HL-60 (cell line): ENCODE data around the gene FMOD.

Experiments
- DNase-seq, 2 experiments: peaks; one replicate each; pipeline ENCODE4 v3.0.0-alpha.2; 2010 to 2020; ENCODE audit warnings: low read depth in 1 of 2, low spot score in 1 of 2
- H3K27ac ChIP-seq: fragments of 250-450 bp; sonication (Bioruptor Pico); replicated peaks from 2 replicates; pipeline ENCODE4 v1.5.1; 2020; ENCODE audit warnings: mild to moderate bottlenecking, moderate library complexity
- H3K27me3 ChIP-seq: fragments of 250-450 bp; sonication (Bioruptor Pico); 2 replicates; pipeline ENCODE4 v1.5.1; 2021; ENCODE audit warnings: mild to moderate bottlenecking, moderate library complexity; ENCODE audit not compliant: insufficient read depth, poor library complexity, severe bottlenecking
- H3K4me3 ChIP-seq: replicated peaks from 2 replicates; pipeline ENCODE4 v1.5.1; 2011; ENCODE audit warnings: mild to moderate bottlenecking, control low read depth, low read length; ENCODE audit not compliant: insufficient read depth
- CTCF ChIP-seq: IDR thresholded peaks from one replicate; pipeline ENCODE4 v1.5.1; 2011; ENCODE audit warnings: low read length, control low read depth, inconsistent platforms; ENCODE audit not compliant: insufficient read depth
- GABPA ChIP-seq: IDR thresholded peaks from 2 replicates; pipeline ENCODE4 v1.6.1; 2012; ENCODE audit warnings: low read depth
- POLR2AphosphoS5 ChIP-seq: IDR thresholded peaks from 2 replicates; pipeline ENCODE4 v1.6.1; 2012; ENCODE audit warnings: low read depth
- REST ChIP-seq: IDR thresholded peaks from 2 replicates; pipeline ENCODE4 v1.6.1; 2012; ENCODE audit warnings: low read depth; ENCODE audit not compliant: insufficient replicate concordance
- SPI1 ChIP-seq: IDR thresholded peaks from 2 replicates; pipeline ENCODE4 v1.6.1; 2012; ENCODE audit warnings: low read depth, mild to moderate bottlenecking, borderline replicate concordance
- long read RNA-seq: library from polyadenylated mRNA; unstranded; transcript quantifications from one replicate; pipeline ENCODE4 v2.0.0, GENCODE V29; 2020

Gene FMOD
- long read RNA-seq: 0 reads

GRCh38 chr1:203351037-203351625, at the start of gene FMOD:
TSS of gene FMOD (minus strand) at chr1:203351122. CDS start at chr1:203348270, 2,852 bp downstream.
- no peak within 1 kb of the TSS for H3K4me3 ChIP-seq
- no peak for DNase-seq
- TF ChIP-seq GABPA (no peak), POLR2AphosphoS5 (no peak), CTCF (no peak), REST (no peak), SPI1 (no peak)
- H3K27ac ChIP-seq: no peak within 1 kb of the TSS
- peaks cover 8% of the 10 kb centered on the region for H3K27me3 ChIP-seq

- H3K27ac ChIP-seq: no peak overlapping the region
- TF ChIP-seq POLR2AphosphoS5: no peak
- no peak for TF ChIP-seq REST
- TF ChIP-seq CTCF: no peak
- TF ChIP-seq SPI1: no peak
- TF ChIP-seq GABPA: no peak
- DNase-seq: no peak
- peaks cover 2% of the 10 kb centered on the region for H3K27me3 ChIP-seq
- no peak overlapping the region for H3K4me3 ChIP-seq
Observed at GRCh38 chr1:203396595-203397194, 45.8 kb upstream of the FMOD start.

- DNase-seq: no peak
- peaks cover 2% of the 10 kb centered on the region for H3K27me3 ChIP-seq
- TF ChIP-seq SPI1 (no peak), POLR2AphosphoS5 (no peak), CTCF (no peak), GABPA (no peak), REST (no peak)
- no peak overlapping the region for H3K4me3 ChIP-seq
- H3K27ac ChIP-seq: no peak overlapping the region
Observed at GRCh38 chr1:203395751-203396150, 44.8 kb upstream of the FMOD start.
